Muscle of leg (tissue), 11 donors: ENCODE data around the gene SPRYD4. TPM values are rescaled to one million over a fixed set of nuclear protein-coding genes. Genes with fewer than 3 reads are reported as not detected.

ENCODE experiments used
- DNase-seq: peaks from one replicate; pipeline ENCODE4 v3.0.0; 2013
- H3K27ac ChIP-seq: one replicate; pipeline ENCODE4 v1.5.1; 2013; ENCODE audit warnings: mild to moderate bottlenecking, low read length, control low read depth
- H3K27me3 ChIP-seq: one replicate; pipeline ENCODE4 v1.6.1; 2013; ENCODE audit warnings: low read length; ENCODE audit not compliant: control insufficient read depth, insufficient read depth
- H3K36me3 ChIP-seq: one replicate; pipeline ENCODE4 v1.6.1; 2013; ENCODE audit warnings: low read length; ENCODE audit not compliant: control insufficient read depth, insufficient read depth
- H3K4me1 ChIP-seq: one replicate; pipeline ENCODE4 v1.6.1; 2013; ENCODE audit warnings: low read length; ENCODE audit not compliant: control insufficient read depth, insufficient read depth
- H3K4me3 ChIP-seq: one replicate; pipeline ENCODE4 v1.5.1; 2013; ENCODE audit warnings: low read length, control low read depth
- H3K9me3 ChIP-seq: replicated peaks from 2 replicates; pipeline ENCODE4 v1.6.1; 2013; ENCODE audit warnings: low read depth, low read length; ENCODE audit not compliant: control insufficient read depth
- WGBS: methylation state at CpG from one replicate; pipeline ENCODE4 v1.1.5; 2013; ENCODE audit warnings: missing lambda C conversion rate; ENCODE audit not compliant: insufficient coverage; 5-methylcytosine and 5-hydroxymethylcytosine counted together
- polyA plus RNA-seq, 8 donors: library from polyadenylated mRNA; unstranded; fragments of 120-200 nt; gene quantifications; one replicate each; pipeline versions ENCODE4 v1.2.1 to v1.2.3, GENCODE V29; 2013; ENCODE audit warnings: inconsistent platforms in 1 of 8, low replicate concordance in 1 of 8; ENCODE audit not compliant: insufficient read length in 8 of 8, insufficient read depth in 1 of 8
- total RNA-seq: library from RNA; stranded (reverse); fragments of 120-200 nt; gene quantifications from one replicate; pipeline ENCODE4 v1.2.4, GENCODE V29; 2013

Gene SPRYD4
- total and polyA plus RNA-seq, 9 donors: 1.4 to 2.7 (median 1.9) TPM

- Histone ChIP-seq H3K4me1 (peaks cover 13% of the 10 kb centered on the region), H3K27ac (peak overlapping the region; percentile 89), H3K9me3 (no peaks in the 10 kb centered on the region), H3K36me3 (peaks cover 16% of the 10 kb centered on the region), H3K4me3 (peak overlapping the region; percentile 98), H3K27me3 (no peaks in the 10 kb centered on the region)
- WGBS: 53% methylated on average over 17 of the region's 19 CpGs
- DNase-seq: peak; percentile 21
Measured at GRCh38 chr12:56469007-56469930, 891 bp downstream of the SPRYD4 start.

GRCh38 chr12:56474389-56474788, 6.0 kb downstream of the SPRYD4 start:
- Histone ChIP-seq H3K27ac (no peak overlapping the region), H3K4me3 (no peak overlapping the region), H3K27me3 (no peaks in the 10 kb centered on the region), H3K36me3 (peaks cover 12% of the 10 kb centered on the region), H3K4me1 (peaks cover 7% of the 10 kb centered on the region), H3K9me3 (no peaks in the 10 kb centered on the region)
- DNase-seq: no peak
- 88% methylated on average over 7 of the region's 9 CpGs for WGBS

GRCh38 chr12:56476143-56476542, 7.8 kb downstream of the SPRYD4 start:
- peaks cover 5% of the 10 kb centered on the region for H3K36me3 ChIP-seq
- WGBS: 87% methylated on average over 6 of the region's 6 CpGs
- no peak overlapping the region for H3K4me3 ChIP-seq

GRCh38 chr12:56476972-56477432, 8.6 kb downstream of the SPRYD4 start:
- Histone ChIP-seq H3K27ac (no peak overlapping the region), H3K9me3 (no peaks in the 10 kb centered on the region), H3K27me3 (no peaks in the 10 kb centered on the region), H3K4me3 (no peak overlapping the region), H3K36me3 (peaks cover 5% of the 10 kb centered on the region), H3K4me1 (no peaks in the 10 kb centered on the region)
- DNase-seq: no peak
- 83% methylated on average over 1 of the region's 1 CpG for WGBS

More at GRCh38 chr12:56476143-56476542, 7.8 kb downstream of the SPRYD4 start:
- no peaks in the 10 kb centered on the region for H3K27me3 ChIP-seq
- no peak overlapping the region for H3K27ac ChIP-seq
- no peak for DNase-seq
- no peaks in the 10 kb centered on the region for H3K9me3 ChIP-seq
- H3K4me1 ChIP-seq: no peaks in the 10 kb centered on the region

- no peak for DNase-seq
- Histone ChIP-seq H3K9me3 (no peaks in the 10 kb centered on the region), H3K27me3 (no peaks in the 10 kb centered on the region), H3K36me3 (peaks cover 5% of the 10 kb centered on the region), H3K27ac (no peak overlapping the region), H3K4me1 (no peaks in the 10 kb centered on the region), H3K4me3 (no peak overlapping the region)
- 69% methylated on average over 2 of the region's 6 CpGs for WGBS
Measured at GRCh38 chr12:56477521-56478225, 9.3 kb downstream of the SPRYD4 start.

GRCh38 chr12:56479625-56480024, 11.2 kb downstream of the SPRYD4 start:
- Histone ChIP-seq H3K27ac (no peak overlapping the region), H3K9me3 (no peaks in the 10 kb centered on the region)
- WGBS: 96% methylated on average over 4 of the region's 7 CpGs

GRCh38 chr12:56484566-56484965, 16.2 kb downstream of the SPRYD4 start:
- Histone ChIP-seq H3K27me3 (peaks cover 35% of the 10 kb centered on the region), H3K4me3 (no peak overlapping the region)
- WGBS: no CpG with 5 or more reads among the region's 1 CpG

More at GRCh38 chr12:56479625-56480024, 11.2 kb downstream of the SPRYD4 start:
- H3K4me3 ChIP-seq: no peak overlapping the region
- H3K36me3 ChIP-seq: no peaks in the 10 kb centered on the region
- no peaks in the 10 kb centered on the region for H3K27me3 ChIP-seq
- no peak for DNase-seq
- no peaks in the 10 kb centered on the region for H3K4me1 ChIP-seq

GRCh38 chr12:56486694-56487093, 18.3 kb downstream of the SPRYD4 start:
- H3K27me3 ChIP-seq: peaks cover 48% of the 10 kb centered on the region
- WGBS: 75% methylated on average over 9 of the region's 12 CpGs
- H3K27ac ChIP-seq: no peak overlapping the region
- H3K4me3 ChIP-seq: no peak overlapping the region
- peaks cover 16% of the 10 kb centered on the region for H3K4me1 ChIP-seq
- no peaks in the 10 kb centered on the region for H3K9me3 ChIP-seq
- DNase-seq: no peak
- H3K36me3 ChIP-seq: no peaks in the 10 kb centered on the region

More at GRCh38 chr12:56484566-56484965, 16.2 kb downstream of the SPRYD4 start:
- Histone ChIP-seq H3K36me3 (no peaks in the 10 kb centered on the region), H3K4me1 (peaks cover 16% of the 10 kb centered on the region), H3K9me3 (no peaks in the 10 kb centered on the region), H3K27ac (no peak overlapping the region)
- DNase-seq: no peak

GRCh38 chr12:56487448-56488040, 19.2 kb downstream of the SPRYD4 start:
- H3K27ac ChIP-seq: no peak overlapping the region
- H3K9me3 ChIP-seq: no peaks in the 10 kb centered on the region
- no peaks in the 10 kb centered on the region for H3K36me3 ChIP-seq
- H3K27me3 ChIP-seq: peaks cover 50% of the 10 kb centered on the region
- DNase-seq: peak; percentile 20
- WGBS: 2% methylated on average over 37 of the region's 44 CpGs
- peak overlapping the region; percentile 52 for H3K4me3 ChIP-seq
- peaks cover 16% of the 10 kb centered on the region for H3K4me1 ChIP-seq
